GM19468 (cell line): Measurements from ENCODE around the gene SUCO.
A peak's percentile ranks its signal among the peaks of the same experiment; 100 is the strongest.
"Not testable (repeated sequence)": the region's sequence is repeated elsewhere in the genome, so short reads cannot be mapped to it uniquely, and the experiment has no call there.

ENCODE experiments used
- ATAC-seq: cut with Tn5 transposase; IDR thresholded peaks from one replicate; pipeline ENCODE4 v1.9.1; 2021; ENCODE audit warnings: mild to moderate bottlenecking, moderate library complexity, moderate number of reproducible peaks; ENCODE audit not compliant: unreplicated experiment; ENCODE audit errors: extremely low read depth

Gene SUCO, protein sequence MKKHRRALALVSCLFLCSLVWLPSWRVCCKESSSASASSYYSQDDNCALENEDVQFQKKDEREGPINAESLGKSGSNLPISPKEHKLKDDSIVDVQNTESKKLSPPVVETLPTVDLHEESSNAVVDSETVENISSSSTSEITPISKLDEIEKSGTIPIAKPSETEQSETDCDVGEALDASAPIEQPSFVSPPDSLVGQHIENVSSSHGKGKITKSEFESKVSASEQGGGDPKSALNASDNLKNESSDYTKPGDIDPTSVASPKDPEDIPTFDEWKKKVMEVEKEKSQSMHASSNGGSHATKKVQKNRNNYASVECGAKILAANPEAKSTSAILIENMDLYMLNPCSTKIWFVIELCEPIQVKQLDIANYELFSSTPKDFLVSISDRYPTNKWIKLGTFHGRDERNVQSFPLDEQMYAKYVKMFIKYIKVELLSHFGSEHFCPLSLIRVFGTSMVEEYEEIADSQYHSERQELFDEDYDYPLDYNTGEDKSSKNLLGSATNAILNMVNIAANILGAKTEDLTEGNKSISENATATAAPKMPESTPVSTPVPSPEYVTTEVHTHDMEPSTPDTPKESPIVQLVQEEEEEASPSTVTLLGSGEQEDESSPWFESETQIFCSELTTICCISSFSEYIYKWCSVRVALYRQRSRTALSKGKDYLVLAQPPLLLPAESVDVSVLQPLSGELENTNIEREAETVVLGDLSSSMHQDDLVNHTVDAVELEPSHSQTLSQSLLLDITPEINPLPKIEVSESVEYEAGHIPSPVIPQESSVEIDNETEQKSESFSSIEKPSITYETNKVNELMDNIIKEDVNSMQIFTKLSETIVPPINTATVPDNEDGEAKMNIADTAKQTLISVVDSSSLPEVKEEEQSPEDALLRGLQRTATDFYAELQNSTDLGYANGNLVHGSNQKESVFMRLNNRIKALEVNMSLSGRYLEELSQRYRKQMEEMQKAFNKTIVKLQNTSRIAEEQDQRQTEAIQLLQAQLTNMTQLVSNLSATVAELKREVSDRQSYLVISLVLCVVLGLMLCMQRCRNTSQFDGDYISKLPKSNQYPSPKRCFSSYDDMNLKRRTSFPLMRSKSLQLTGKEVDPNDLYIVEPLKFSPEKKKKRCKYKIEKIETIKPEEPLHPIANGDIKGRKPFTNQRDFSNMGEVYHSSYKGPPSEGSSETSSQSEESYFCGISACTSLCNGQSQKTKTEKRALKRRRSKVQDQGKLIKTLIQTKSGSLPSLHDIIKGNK (N-terminal part only)

GRCh38 chr1:172532700-172533512 is at the start of gene SUCO:
SUCO (plus strand) TSS chr1:172533150; CDS start chr1:172533436, 286 bp downstream.
- peak; percentile 91 for ATAC-seq

DNA sequence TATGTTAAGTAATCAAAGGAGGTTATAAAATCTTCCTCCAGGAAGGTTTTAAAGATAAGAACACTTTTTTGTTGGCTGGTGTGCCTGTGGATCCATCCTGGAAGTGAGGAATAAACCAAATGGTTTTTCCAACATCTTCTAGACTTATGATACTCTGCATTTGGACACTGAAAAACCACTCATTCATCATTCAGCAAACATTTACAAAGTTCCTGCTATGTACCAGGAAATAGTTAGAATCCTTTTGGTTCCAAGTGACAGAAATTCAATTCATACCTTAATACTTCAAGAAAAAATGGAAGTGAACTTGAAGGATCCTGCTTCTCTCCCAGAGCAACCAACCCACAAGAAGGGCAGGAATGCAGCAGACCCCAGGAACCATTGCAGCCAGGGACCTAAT is 49.5 kb upstream of the SUCO start:
- ATAC-seq, result no peak

- no peak for ATAC-seq
Observed at GRCh38 chr1:172484252-172484651, 48.7 kb upstream of the SUCO start.

GRCh38 chr1:172485626-172486025 is 47.3 kb upstream of the SUCO start:
- no peak for ATAC-seq

DNA sequence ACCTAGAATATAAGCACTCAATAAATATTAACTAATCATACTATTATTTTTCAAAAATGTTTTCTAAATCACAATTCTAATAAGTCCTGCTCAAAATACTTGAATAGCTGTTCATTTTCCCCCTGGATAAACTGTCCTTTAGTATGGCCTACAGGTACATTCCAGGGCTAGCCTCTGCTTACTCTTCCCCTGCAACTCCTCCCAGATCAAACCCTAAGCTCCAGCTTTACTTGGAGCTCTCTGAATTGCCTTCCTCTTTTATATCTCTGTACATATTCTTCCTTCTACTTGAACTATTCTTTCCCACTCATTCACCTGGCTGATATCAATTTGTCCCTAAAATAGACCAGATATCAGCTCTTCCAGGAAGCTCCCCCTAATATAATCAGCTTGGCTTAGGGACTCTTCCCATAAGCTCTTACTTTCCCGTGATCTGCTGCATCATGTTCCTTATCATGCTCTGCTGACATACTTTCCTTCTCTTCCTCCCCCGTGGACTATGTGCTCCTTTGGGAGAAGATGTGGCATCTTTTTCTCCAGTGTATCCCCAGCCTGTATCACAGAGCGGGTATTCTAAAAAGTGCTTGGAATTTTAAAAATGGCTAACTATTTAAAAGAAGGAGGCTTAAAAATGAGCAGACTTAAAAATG is 46.0 kb upstream of the SUCO start:
- no peak for ATAC-seq

DNA sequence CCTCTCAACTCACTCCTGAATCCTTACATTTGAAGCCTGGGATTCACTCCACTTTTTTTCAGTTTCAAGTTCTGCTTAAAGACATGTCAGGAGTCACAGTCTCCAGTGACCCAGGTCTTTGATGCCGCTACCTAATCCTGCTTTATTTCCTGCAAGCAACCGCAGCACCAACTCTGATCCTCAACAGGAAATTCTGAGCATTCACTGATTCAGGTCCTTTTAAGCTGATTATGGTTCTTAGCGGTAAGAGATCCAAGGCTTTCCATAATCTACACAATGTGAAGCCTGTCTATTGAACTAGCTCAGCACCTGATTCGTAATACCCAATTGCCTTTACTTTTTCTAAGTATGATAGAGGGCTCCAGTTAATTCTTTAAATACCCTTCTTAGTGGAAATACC is 45.4 kb upstream of the SUCO start:
- no peak for ATAC-seq

GRCh38 chr1:172488393-172488792 is 44.6 kb upstream of the SUCO start:
- ATAC-seq, result no peak

- no peak for ATAC-seq
Observed at GRCh38 chr1:172489847-172490246, 43.1 kb upstream of the SUCO start.

DNA sequence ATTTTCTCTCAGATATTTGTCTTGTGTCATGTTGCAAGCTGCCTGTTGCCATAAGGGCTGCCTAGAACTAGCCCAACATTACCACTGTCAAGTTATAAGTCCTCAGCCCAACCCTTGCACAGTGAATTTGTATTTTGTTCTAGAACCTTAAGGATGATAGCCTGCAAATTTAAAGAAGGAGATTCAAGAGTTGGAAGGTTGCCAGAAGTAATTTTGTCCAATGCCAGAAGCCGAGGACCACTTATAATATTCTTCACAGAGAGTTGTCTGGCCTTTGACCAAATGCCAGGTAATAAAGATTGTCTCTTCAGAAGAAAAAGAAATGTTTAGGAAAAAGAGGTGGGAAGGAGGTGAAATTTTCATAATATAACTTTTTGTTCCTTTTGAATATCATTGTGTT is 40.5 kb upstream of the SUCO start:
- ATAC-seq, result no peak

GRCh38 chr1:172494166-172494565 is 38.8 kb upstream of the SUCO start:
- ATAC-seq, result no peak

GRCh38 chr1:172496127-172496526 is 36.8 kb upstream of the SUCO start:
- not testable (repeated sequence) for ATAC-seq

DNA sequence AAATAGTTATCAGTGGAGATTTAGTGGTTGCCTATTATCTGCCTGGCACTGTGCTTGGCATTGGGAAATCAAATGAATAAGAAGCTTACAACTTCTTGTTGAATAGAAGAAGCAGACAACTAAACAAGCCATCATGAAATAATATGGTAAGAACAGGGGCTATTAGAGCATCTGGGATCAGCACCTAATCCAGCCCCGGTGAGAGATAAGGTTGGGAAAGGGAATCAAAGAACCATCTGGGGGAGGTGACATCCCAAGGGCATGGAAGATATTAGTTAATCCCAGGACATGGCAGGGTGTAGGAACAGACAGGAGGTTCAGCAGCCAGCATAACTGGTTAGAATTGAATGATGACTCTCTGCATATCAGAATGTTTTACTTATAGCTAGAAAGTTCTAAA is 36.3 kb upstream of the SUCO start:
- ATAC-seq, result no peak

GRCh38 chr1:172497230-172497629 is 35.7 kb upstream of the SUCO start:
- ATAC-seq, result no peak

- ATAC-seq, result no peak
Observed at GRCh38 chr1:172498857-172499256, 34.1 kb upstream of the SUCO start.

DNA sequence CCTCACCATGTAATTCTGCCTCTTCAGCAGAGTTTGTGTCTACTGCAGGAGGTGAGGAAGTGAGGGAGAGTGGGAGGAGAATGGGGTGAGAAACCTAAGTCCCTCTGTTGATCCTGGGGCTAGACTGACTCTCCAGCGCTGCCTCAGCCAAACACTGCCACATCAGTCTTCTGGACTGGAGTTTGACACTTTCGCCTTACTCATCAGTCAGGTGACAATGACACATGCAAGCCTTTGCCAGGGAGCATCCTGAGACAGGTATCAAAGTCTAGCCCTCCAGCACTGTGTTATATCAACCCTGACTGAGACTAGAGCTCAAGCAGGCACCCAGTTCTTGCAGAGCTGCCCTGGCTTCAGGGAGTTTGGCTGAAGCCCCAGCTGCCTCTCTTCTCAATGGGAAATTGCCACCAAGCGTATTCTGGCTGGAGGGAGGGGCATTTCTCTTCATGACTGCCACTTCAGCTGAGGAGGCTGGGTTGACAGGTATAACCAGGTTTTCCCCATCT is 33.3 kb upstream of the SUCO start:
- ATAC-seq, result no peak

- no peak for ATAC-seq
Observed at GRCh38 chr1:172500207-172500606, 32.7 kb upstream of the SUCO start.

- ATAC-seq, result no peak
Observed at GRCh38 chr1:172507741-172508140, 25.2 kb upstream of the SUCO start.

DNA sequence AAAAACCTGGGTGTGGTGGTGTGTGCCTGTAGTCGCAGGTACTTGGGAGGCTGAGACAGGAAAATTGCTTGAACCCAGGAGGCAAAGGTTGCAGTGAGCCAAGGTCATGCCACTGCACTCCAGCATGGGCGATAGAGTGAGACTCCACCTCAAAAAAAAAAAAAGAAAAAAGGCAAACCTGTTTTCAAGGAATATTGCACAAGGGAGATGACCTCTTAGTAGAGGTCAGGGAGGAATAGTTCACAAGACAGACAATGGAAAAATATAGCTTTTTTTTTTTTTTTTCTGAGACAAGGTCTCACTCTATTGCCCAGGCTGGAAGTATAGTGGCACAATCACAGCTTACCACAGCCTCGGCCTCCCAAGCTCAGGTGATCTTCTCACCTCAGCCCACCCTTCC is 22.5 kb upstream of the SUCO start:
- no peak for ATAC-seq

GRCh38 chr1:172512591-172512990 is 20.4 kb upstream of the SUCO start:
- no peak for ATAC-seq
